ENCODE results near the gene ZNF180.

GRCh38 chr19:44521370-44521769 is 21.0 kb upstream of the ZNF180 start:
- no peak for TF ChIP-seq CTCF (conservative IDR thresholded peaks at IDR 0.05; ENCODE audit: low read length)
- TF ChIP-seq EZH2phosphoT487 (IDR thresholded peaks at IDR 0.05; ENCODE audit: borderline replicate concordance, low read depth, low read length): no peak

Data from OCI-LY7 (cell line).